Stimulated activated CD4-positive, alpha-beta T cell treated with anti-CD3 and anti-CD28 coated beads, Interleukin-1b, Interleukin-23, amount 100 ng/mL, for 24 hours (primary cell): ENCODE results near the gene NEO1.
"Not testable (repeated sequence)": the region's sequence is repeated elsewhere in the genome, so short reads cannot be mapped to it uniquely, and the experiment has no call there.

Experiments used
- DNase-seq, 4 experiments: peaks; one replicate each; pipeline ENCODE4 v3.0.0-alpha.2; 2020; ENCODE audit warnings: low read depth in 4 of 4, low spot score in 1 of 4

NEO1 gene

DNA sequence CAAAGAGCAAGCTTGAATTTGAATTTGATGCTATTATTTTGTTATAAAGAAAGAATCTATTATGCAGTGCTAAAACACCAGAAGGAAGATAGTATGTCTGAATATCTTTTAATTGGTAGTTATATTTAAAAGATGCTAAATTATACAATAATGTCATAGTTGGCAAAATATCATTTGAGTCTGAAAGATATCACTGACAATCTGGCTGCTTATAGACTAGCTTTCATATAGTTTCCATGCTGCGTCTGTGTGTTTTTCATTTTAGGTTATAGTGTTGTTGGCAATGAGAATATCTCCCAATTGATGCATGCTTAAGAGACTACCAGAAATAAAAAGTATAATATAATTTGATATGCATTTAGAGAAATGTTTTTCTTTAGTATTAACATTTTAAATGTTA, 142.9 kb downstream of the NEO1 start:
- DNase-seq: no peak

DNA sequence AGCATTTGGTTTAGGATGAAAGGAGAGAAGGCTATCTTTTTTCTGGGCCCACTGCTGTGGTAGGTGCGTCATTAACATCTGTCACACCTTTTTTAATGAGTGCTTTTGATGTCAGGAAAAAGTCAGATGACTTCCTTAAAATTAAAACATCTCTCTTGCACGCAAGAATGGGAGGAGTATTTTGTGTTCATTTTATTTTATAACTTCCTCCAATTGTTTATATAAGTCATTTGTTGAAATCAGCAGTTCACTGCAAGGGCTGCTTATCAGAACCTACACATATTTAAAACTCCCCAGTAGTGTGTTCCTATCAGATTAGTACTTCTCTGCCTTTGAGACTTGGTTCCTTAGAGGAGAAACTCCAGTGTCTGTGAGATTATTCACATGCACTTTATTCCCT, 143.8 kb downstream of the NEO1 start:
- no peak for DNase-seq

DNA sequence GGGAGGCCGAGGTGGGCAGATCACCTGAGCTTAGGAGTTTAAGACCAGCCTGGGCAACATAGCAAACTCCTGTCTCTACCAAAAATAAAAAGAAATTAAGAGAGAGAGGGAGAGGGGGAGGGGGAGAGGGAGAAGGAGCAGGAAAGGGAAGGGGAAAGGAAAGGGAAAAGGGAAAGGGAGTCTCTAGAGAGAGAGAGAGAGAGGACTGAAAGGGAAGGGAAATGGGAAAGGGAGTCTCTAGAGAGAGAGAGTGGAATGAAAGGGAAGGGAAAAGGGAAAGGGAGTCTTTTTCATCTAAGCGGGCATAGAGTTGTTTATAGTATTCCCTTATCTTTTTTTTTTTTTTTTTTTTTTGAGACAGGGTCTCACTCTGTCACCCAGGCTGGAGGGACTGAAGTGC, 148.1 kb downstream of the NEO1 start:
- no peak for DNase-seq

DNA sequence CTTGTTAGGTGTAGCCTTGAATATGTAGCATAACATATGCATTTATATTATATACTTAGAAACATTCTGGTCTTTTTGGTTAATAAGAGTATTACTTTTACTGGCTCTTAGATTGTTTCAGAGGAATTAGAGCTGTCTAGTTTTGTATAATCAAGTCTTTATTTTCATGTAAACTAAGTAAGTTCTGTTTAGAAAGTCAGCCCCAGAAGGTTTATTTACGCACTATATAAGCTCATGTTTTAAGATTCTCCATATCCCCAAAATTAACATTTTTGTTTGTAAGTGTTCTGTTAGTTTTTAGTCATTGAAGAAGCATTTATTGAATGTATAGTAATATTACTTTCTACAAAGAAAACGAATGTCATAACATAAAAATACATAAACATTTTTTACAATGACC, 158.4 kb downstream of the NEO1 start:
- no peak for DNase-seq

DNA sequence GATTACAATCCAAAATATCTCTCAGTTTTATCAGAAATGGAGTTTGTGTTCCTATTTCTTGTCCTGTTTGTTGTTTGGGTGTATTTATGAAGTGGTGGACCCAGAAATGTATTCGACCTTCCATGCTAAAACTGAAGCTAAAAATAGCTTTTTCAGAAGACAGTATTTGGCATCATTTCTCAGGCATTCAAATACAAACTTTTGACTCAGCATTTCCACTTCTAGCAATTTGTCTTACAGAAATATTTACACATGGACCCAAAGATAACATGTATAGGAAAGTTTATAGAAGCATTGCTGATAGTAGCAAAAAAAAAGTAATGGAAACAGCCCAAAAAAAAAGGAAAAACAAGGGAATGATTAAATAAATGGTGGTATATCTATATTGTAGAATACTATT, 160.2 kb downstream of the NEO1 start:
- DNase-seq: no peak

DNA sequence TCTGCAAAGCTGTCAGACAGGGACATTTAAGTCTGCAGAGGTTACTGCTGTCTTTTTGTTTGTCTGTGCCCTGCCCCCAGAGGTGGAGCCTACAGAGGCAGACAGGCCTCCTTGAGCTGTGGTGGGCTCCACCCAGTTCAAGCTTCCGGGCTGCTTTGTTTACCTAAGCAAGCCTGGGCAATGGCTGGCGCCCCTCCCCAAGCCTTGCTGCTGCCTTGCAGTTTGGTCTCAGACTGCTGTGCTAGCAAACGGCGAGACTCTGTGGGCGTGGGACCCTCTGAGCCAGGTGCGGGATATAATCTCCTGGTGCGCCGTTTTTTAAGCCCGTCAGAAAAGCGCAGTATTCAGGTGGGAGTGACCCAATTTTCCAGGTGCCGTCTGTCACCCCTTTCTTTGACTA, 169.2 kb downstream of the NEO1 start:
- DNase-seq: not testable (repeated sequence)

DNA sequence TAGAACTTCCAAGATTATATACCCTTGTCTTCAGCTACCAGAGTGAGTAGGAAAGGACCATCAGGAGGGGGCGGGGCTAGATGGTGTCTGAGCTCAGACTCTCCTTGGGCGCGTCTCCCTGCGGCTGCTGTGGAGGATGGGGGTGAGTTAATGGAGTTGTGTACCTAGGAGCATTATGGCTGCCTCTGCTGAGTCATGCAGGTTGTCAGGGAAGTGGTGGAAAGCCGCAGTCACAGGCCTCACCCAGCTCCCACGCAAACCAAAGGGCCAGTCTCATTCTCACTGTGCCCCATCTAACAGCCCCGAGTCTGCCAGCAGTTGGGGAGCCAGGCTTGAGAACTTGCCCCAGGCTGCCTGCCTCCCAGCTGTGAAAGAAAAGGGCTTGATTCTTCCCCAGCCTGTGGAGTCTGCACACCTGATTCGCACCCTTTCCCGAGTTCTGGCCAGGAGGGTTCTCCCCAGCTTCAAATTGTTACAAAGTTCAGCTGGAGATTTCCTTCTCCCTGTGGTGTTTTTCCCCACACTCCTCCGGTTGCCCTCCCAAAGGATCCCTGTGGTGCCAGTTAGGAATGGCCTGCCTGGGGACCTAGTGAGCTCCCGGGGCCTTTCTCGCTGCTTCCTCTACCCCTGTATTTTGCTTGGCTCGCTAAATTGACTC, 173.2 kb downstream of the NEO1 start:
- DNase-seq: peak in 2 of 4 experiments; percentile 0 to 2

DNA sequence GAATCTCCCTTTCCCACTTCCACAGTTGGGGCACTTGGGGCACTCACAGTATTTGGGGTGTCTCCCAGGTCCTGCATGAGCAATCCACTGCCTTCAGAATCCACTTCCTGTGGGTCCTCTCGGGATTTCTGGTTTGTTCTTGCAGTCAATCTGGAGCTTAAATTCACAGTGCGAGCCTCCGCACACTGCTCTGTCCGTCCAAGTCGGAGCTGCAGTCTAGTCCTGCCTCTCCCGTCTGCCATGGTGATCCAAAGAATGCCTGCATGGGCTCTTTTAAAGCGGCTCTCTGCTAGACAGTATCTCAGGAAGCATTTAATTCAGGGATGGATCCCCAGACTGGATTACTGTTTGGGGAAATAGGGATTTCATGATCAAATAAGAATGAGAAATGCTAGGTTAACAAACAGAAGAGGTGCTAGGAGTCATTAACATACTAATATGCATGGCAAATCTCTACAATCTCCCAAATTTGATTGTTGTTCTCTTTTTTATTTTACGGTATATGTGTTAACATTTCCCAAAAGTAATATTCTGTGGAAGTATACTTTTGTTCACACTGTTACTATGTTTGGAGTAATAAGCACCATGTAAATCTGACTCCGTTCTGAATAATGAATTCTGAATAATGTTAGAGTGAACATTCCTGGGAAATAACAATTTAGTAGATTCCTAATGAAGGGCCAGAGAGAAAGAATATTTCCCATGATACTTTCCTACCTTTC, 174.0 kb downstream of the NEO1 start:
- DNase-seq: no peak

DNA sequence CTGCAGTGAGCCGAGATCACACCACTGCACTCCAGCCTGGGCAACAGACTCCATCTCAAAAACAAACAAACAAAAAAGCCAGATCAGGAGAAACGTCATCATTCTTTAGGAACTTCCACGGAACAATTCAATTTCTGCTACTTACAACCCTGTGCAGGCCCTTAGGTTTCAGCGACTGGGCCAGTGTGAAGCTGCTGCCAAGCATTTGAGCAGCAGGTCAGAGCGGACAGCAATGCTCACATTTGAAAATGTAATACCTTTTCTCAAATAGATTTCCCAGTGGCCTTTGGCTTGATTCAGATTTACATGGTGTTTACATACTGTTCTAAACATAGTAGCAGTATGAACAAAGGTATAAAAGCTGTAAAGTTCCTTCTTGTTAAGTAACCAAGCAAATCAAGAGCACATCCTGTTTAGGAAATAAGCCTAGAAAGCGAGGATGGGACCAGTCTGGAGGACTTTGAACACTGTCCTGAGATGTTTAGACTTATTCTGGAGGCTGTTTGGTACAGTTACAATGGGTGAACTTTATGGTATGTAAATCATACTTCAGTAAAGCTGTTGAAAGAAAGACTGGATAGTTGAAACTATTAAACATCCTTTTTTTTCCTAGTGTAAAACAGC, 175.3 kb downstream of the NEO1 start:
- DNase-seq: no peak

DNA sequence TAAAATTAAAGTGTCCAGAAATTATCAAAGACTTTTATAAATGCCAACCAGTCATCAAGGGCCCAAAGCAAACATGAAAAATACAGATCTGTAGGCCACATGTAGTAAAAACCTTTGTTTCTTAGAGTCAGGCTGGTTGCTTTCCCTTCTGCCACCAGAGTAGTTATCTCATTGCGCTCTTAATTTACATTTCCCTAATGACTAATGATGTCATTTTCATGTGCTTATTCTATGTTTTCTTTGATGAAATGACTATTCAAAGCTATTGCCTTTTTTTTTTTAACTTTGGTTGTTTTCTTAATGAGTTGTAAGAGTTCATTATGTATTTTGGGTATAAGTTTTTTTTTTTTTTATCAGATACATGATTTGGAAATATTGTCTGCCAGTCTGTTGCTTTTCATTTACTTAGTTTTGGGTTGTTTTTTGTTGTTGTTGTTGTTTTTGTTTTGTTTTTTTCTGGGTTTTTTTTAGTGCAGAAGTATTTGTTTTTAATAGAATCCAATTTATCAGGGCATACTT, 175.9 kb downstream of the NEO1 start:
- no peak for DNase-seq

DNA sequence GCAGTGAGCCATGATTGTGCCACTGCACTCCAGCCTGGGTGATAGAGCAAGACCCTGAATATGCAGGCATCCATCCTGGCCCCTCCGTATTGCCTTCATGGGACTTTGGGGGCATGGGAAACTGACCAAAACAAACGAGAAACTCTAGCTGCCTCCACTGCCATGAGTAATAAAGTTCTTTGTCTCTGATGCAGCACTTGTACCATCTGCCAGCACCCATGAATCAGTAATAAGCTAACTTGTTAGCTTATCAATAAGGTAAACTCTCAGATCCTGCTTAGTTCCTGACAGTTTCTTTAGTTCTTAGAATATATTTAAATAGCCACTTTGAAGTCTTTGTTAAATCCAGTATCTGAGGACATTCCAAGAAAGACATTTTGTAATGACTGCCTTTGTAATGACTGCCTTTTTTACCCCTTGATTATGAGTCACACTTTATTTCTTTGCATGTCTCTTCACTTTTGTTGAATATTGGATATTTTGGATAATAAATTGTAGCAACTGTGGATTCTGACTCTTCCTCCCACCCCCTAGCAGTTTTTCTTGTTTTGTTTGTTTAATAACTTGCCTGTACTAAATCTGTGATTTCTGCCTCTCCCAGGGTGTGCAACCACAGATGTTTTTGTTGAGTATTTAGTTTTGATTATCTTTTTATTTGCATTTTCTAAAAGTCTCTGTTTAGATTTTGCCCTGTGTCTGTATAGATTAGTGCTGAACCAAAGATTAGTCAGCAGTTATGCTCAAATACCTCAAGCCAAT, 179.6 kb downstream of the NEO1 start:
- no peak for DNase-seq

DNA sequence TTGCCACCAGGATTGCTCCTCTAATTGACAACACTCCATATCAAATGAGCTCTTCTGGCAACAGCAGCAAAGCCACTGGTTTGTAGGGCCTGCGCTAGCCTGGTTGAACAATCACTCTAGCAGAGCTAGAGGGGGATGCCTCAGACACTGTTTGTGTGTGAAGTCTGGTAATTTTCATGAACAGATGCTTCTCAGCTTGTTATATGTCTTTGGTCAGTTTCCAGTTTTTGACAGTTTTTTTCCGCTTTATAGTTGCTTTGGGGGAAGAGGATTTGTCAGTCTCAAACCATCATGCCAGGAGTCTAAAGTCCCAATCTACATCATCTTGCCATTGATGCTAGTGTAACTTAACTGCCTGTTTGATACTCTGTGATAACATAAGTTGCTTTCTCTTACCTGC, 180.5 kb downstream of the NEO1 start:
- DNase-seq: no peak

DNA sequence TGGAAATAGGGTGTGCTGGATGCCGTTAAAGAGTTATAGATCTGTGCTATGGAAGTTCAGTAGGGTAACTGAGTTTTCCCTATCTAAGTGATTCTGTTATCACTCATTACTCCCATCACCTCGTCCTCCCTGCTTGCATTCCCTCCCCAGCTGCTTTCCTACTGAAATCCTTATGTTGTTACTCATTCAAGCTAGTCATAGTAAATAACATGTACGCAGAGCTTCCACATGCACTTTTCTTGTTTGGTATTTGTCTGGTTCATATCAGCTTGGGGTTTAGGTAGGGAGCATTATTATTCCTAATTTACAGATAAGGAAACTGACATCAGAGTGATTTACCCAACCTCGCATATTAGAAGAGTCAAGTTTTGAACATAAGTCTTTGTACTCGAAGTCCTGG, 181.4 kb downstream of the NEO1 start:
- DNase-seq: no peak

DNA sequence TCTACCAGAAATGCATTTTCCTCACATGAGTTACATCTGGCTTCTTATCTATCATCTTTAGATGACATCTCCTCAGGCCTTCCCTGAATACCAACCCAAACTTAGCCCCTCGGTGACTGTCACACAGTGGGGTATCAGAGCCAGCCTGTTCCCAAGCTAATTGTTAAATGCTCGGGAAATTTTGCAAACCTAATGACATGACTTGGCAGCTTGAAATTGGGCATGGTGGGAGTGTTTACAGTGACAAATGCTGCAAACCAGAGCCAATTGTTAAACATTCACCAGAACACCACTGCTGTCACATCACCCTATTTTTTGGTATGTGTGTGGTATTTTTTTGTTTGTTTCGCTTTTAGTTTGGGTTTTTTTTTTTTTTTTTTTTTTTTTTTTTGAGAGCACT, 185.6 kb downstream of the NEO1 start:
- DNase-seq: no peak

DNA sequence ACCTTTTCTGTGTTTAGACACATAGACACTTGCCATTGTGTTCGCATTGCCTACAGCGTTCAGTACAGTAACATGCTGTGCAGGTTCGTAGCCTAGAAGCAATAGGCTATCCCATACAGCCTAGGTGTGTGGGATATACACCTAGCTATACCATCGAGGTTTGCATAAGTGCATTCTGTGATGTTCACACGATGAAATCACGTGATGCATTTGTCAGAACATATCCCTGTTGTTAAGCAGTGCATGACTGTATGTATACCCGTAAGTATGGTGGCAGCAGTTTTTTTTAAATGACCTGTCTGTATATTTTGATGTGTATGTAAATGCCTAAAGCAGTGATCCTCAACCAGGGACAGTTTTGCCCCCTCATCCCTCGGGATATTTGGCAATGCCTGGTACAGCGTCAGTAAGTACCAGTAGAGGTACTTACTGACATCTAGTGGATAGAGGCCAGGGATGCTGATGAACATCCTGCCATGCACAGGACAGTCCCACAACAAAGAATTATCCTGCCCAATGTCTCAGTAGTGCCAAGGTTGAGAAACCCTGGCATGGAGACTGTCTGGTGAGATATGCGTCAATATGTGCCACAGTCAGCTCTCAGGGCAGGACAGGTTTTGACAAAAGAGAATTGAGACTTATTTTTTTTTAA, 187.4 kb downstream of the NEO1 start:
- DNase-seq: no peak

DNA sequence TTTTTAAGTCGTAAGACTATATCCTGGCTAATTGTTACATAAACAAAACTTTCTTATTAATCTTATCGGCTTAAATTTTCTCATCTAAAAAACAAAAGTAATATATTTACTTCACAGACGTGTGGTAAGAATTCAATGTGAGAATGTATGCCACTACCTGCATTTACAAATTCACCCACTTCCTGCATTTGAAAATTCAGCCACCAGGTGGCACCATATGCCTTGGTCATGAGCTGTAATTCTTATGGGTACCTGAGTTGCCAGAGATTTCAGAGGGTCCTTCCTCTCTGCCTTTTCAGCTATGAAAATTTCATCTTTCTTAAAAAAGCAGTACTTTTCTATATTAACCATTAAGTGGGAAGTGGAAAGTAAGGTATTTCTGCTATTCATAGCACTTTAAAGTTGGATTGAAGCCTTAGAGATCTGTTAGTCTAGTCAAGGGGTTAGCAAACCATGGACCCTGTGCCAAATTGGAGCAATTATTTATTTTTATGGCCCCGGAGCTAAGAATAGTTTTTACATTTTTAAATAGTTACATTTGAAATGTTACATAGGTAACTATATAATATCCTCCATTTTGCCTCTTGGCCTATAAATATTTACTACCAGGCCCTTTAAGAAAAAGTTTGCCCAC, 188.7 kb downstream of the NEO1 start:
- DNase-seq: peak; percentile 55 to 62 (median 60)

DNA sequence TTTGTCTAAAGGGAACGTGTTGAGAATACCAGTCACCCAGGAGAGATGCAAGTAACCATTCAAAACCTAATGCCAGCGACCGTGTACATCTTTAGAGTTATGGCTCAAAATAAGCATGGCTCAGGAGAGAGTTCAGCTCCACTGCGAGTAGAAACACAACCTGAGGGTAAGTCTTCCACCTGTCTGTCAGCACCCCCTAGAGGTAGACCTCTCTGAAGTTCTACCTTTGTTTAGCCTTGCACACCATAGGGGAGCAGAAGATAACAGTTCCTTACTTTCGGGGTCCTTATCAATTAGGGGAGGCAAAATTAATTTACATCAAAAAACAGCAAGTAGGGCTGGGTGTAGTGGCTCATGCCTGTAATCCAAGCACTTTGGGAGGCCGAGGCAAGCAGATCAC, 192.1 kb downstream of the NEO1 start:
- no peak for DNase-seq

DNA sequence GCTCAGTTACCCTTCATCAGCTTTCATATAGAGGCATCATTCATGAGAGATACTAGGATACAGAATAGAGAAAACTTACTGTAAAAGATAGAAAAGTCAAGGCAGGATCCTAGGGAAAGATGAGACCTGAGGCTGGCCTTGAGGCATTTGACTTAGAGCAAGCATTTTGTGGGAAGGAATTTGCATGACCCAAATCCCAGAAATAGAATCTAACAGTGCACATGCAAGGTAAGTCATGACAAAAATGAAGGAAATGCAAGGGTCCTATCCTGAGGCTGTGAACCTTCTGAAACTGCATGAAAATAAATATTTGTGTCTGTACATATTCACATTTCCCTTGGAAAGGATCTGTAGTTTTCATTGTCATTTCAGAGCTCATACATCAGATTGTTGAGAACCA, 194.2 kb downstream of the NEO1 start:
- no peak for DNase-seq

DNA sequence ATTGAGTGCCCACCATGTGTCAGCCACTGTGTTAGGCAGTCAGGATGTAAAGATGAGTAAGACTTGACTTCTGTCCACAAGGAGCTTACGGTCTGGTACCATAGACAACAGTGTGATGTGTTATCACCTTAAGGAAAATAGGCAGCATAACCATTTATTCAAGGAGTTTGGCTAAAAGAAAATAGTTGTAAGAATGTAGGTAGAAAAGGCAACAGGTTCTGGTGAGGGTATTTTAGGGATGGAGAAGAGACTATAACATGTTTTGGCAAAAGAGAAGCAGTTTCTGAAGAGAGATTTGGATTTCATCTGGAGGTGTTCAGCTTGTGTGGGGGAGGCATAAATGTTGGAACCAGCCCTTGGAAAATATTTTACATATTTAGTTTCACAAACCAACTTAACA, 194.6 kb downstream of the NEO1 start:
- no peak for DNase-seq

DNA sequence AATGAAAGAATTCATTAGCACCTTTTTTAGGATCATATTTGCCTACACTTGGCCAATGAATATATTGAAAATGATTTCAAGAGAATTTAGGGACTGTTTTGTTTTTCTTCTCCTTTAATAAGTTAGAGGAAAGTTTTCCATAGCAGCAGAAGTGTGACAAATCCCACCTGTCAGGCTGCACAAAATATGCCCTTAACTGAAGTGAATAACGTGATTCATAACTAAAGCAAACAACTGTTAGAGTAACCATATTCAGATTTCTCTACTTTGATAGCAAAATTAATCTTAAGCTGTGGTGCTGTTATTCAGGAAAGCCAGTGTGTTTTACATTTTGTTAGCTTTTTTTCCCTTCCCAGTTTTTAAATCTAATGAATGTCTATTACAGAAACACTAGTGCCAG, 195.1 kb downstream of the NEO1 start:
- no peak for DNase-seq

DNA sequence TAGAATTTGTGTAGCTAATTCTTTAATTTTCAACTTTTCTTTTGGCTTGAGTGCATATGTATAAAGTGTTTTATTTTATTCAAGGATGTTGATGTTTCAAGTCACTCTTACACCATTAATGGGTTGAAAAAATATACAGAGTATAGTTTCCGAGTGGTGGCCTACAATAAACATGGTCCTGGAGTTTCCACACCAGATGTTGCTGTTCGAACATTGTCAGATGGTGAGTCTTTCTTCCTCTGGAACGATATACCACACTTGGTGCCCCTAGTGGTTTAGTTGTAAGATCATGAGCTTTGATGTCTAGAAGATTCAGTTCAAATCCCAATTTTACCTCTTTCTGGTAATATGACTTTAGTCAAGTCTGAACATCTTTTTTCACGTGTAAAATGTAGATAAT, 197.2 kb downstream of the NEO1 start:
- no peak for DNase-seq
